Liver (tissue), 9 donors: ENCODE data around the gene COL24A1. TPM values are rescaled to one million over a fixed set of nuclear protein-coding genes. Genes with fewer than 3 reads are reported as not detected.

Experiments used
- DNase-seq: peaks from one replicate; pipeline ENCODE4 v3.0.0-alpha.2; 2017; ENCODE audit warnings: low spot score
- H3K27ac ChIP-seq, 2 donors: one replicate each; pipeline ENCODE4 v1.7.0; 2013; ENCODE audit warnings: inconsistent platforms in 2 of 2, low read length in 2 of 2, control low read depth in 1 of 2, low read depth in 1 of 2, mild to moderate bottlenecking in 1 of 2
- H3K27me3 ChIP-seq, 4 donors: one replicate each; pipeline versions ENCODE4 v1.6.1 to v1.7.0; 2013; ENCODE audit warnings: low read length in 3 of 4, inconsistent platforms in 1 of 4, mild to moderate bottlenecking in 1 of 4, moderate library complexity in 1 of 4; ENCODE audit not compliant: control insufficient read depth in 4 of 4, insufficient read depth in 4 of 4
- H3K36me3 ChIP-seq, 4 donors: one replicate each; pipeline versions ENCODE4 v1.6.1 to v1.7.0; 2013; ENCODE audit warnings: low read length in 3 of 4, mild to moderate bottlenecking in 3 of 4, low read depth in 1 of 4, moderate library complexity in 1 of 4; ENCODE audit not compliant: control insufficient read depth in 4 of 4, insufficient read depth in 3 of 4
- H3K4me1 ChIP-seq, 4 donors: one replicate each; pipeline versions ENCODE4 v1.6.1 to v1.7.0; 2013; ENCODE audit warnings: low read length in 3 of 4, mild to moderate bottlenecking in 3 of 4, moderate library complexity in 1 of 4; ENCODE audit not compliant: control insufficient read depth in 4 of 4, insufficient read depth in 4 of 4
- H3K4me3 ChIP-seq, 3 donors: one replicate each; pipeline versions ENCODE4 v1.6.1 to v1.7.0; 2013; ENCODE audit warnings: low read length in 3 of 3, control low read depth in 1 of 3, low read depth in 1 of 3, mild to moderate bottlenecking in 1 of 3
- H3K9ac ChIP-seq, 2 donors: one replicate each; pipeline ENCODE4 v1.7.0; 2013; ENCODE audit warnings: low read length in 2 of 2, mild to moderate bottlenecking in 2 of 2, moderate library complexity in 2 of 2, control low read depth in 1 of 2, low read depth in 1 of 2
- H3K9me3 ChIP-seq, 4 donors: one replicate each; pipeline versions ENCODE4 v1.6.1 to v1.7.0; 2013; ENCODE audit warnings: low read length in 3 of 4; ENCODE audit not compliant: control insufficient read depth in 4 of 4
- EGR1 ChIP-seq, 2 donors: IDR thresholded peaks; 2 replicates each; pipeline ENCODE4 v1.6.1; 2016 to 2018; ENCODE audit warnings: antibody characterized with exemption in 2 of 2, low read depth in 2 of 2
- FOXA1 ChIP-seq: IDR thresholded peaks from 2 replicates; pipeline ENCODE4 v1.6.1; 2016; ENCODE audit warnings: antibody characterized with exemption
- FOXA2 ChIP-seq: IDR thresholded peaks from 2 replicates; pipeline ENCODE4 v1.6.1; 2016; ENCODE audit warnings: antibody characterized with exemption
- GABPA ChIP-seq, 2 donors: IDR thresholded peaks in 1 of 2; conservative IDR thresholded peaks in 1 of 2; 2 replicates each; pipeline ENCODE4 v1.6.1; 2016; ENCODE audit warnings: antibody characterized with exemption in 2 of 2, mild to moderate bottlenecking in 1 of 2, moderate library complexity in 1 of 2
- HNF4A ChIP-seq, 2 donors: conservative IDR thresholded peaks; 2 replicates each; pipeline ENCODE4 v1.6.1; 2016; ENCODE audit warnings: antibody characterized with exemption in 2 of 2, mild to moderate bottlenecking in 2 of 2
- HNF4G ChIP-seq: IDR thresholded peaks from 2 replicates; pipeline ENCODE4 v1.6.1; 2016; ENCODE audit warnings: antibody characterized with exemption
- JUND ChIP-seq, 2 donors: IDR thresholded peaks; 2 replicates each; pipeline ENCODE4 v1.6.1; 2016; ENCODE audit warnings: antibody characterized with exemption in 2 of 2
- NR2F2 ChIP-seq: IDR thresholded peaks from 2 replicates; pipeline ENCODE4 v1.6.1; 2016; ENCODE audit warnings: antibody characterized with exemption
- RAD21 ChIP-seq, 2 donors: IDR thresholded peaks; 2 replicates each; pipeline ENCODE4 v1.6.1; 2016; ENCODE audit warnings: antibody characterized with exemption in 2 of 2, mild to moderate bottlenecking in 2 of 2
- RXRA ChIP-seq, 2 donors: IDR thresholded peaks; 2 replicates each; pipeline ENCODE4 v1.6.1; 2017 to 2018; ENCODE audit warnings: antibody characterized with exemption in 2 of 2, mild to moderate bottlenecking in 1 of 2
- SP1 ChIP-seq: IDR thresholded peaks from 2 replicates; pipeline ENCODE4 v1.6.1; 2018; ENCODE audit warnings: antibody characterized with exemption, mild to moderate bottlenecking
- TAF1 ChIP-seq: conservative IDR thresholded peaks from 2 replicates; pipeline ENCODE4 v1.6.1; 2016; ENCODE audit warnings: antibody characterized with exemption, mild to moderate bottlenecking
- YY1 ChIP-seq: IDR thresholded peaks from 2 replicates; pipeline ENCODE4 v1.6.1; 2016; ENCODE audit warnings: antibody characterized with exemption, mild to moderate bottlenecking
- WGBS: extraction: QIAGEN DNeasy Blood & Tissue Kit; methylation state at CpG from one replicate; pipeline ENCODE4 v1.1.7; 2013; 5-methylcytosine and 5-hydroxymethylcytosine counted together
- polyA plus RNA-seq, 2 donors: library from polyadenylated mRNA; stranded (reverse) in 1 of 2; unstranded in 1 of 2; fragments of 200-250 nt in 1 of 2; fragments of >200 nt in 1 of 2; fragmentation: Nextera tagmentation in 1 of 2; extraction: Ambion mirVana in 1 of 2; gene quantifications; one replicate each; pipeline versions ENCODE4 v1.2.1 to v1.2.3, GENCODE V29; 2013 to 2015
- total RNA-seq, 2 donors: library from RNA; depleted of rRNA; stranded (reverse); fragments of >200 nt; gene quantifications; one replicate each; pipeline ENCODE4 v1.2.3, GENCODE V29; 2014
- TF ChIP-seq, protein P1 (sequence below): IDR thresholded peaks from 2 replicates; pipeline ENCODE4 v1.6.1; 2016; ENCODE audit warnings: antibody characterized with exemption
- TF ChIP-seq, protein P2 (sequence below): IDR thresholded peaks from 2 replicates; pipeline ENCODE4 v1.6.1; 2016; ENCODE audit warnings: antibody characterized with exemption
- TF ChIP-seq, protein P3 (sequence below): IDR thresholded peaks from 2 replicates; pipeline ENCODE4 v1.6.1; 2016; ENCODE audit warnings: antibody characterized with exemption
- TF ChIP-seq, protein P4 (sequence below): IDR thresholded peaks from 2 replicates; pipeline ENCODE4 v1.6.1; 2016; ENCODE audit warnings: antibody characterized with exemption, mild to moderate bottlenecking
- TF ChIP-seq, protein P5 (sequence below): fragments of 150-350 bp; IDR thresholded peaks from 2 replicates; pipeline ENCODE4 v1.5.1; 2017; ENCODE audit warnings: improper control_type of control experiment, low read depth, low read length; ENCODE audit not compliant: missing input control
- donor health status: healthy.
- donor health status: healthy.
- donor health status: healthy.
- donor health status: healthy.
- donor health status: healthy.

COL24A1 gene
- total and polyA plus RNA-seq, 4 donors: under 0.01 to 0.28 (median 0.01) TPM; not detected in 1

DNA sequence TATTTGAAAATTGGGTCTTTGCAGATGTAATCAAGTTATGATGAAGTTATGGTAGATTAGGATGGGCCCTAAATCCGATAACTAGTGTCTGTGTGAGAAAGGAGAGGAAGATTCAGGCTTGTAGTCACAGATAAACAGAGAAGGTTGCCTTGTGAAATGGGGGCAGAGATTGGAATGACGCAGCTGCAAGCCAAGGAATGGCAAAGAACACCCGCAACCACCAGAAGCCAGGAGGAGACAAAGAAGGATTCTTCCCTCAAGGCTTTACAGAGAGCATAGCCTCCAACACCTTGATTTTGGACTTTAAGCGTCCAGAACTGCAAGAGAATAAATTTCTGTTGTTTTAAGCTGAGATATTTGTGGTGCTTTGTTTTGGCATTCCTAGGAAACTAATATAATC, 35.4 kb upstream of the COL24A1 start (continued):
- TF ChIP-seq EGR1 (IDR thresholded peaks at IDR 0.05; ENCODE audit: low read depth in 2 of 2) (no peak), YY1 (no peak), FOXA2 (no peak)

DNA sequence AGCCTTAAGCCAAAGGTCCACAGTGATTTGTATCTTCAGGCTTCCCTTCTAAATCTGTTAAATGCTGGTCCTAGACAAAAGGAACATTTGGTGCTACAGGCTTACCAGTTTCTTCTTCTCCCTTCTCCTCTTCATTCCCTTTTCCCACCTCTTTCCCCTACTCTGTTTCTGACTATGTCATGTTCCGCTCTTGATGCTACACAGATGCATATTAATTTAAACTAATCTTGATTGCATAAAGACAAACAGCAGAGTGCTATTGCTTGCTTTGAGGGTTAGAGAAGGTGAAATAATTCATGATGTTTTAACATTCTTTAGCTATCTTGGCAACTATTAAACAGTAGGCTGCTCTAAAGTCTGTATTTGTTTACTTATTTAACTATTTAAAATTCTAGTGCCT, 34.3 kb upstream of the COL24A1 start:
- H3K4me1 ChIP-seq: no peaks in the 10 kb centered on the region
- WGBS: 81% methylated on average over 1 of the region's 1 CpG
- TF ChIP-seq FOXA1: no peak
- no peak for TF ChIP-seq JUND (IDR thresholded peaks at IDR 0.05)

DNA sequence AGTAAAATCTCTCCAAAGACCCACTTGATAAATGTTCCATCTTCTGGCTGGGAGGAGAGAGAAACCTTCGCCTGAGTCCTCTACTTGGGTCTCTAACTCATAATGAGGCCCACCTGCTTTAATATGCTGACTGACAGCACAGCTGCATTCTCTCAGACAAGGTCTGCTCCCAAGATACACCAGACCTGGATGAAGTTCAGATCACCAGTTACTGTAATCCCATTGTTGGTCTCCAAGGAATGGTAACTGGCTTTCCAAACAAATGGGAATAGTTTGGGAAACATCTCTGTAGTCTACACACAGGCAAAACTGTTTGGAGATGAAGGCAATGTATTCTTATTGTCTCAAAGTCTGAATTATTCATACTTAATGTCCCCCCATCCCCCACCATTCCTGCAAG, 27.9 kb upstream of the COL24A1 start:
- H3K27ac ChIP-seq: no peak overlapping the region
- 65% methylated on average over 1 of the region's 1 CpG for WGBS
- no peaks in the 10 kb centered on the region for H3K4me1 ChIP-seq
- H3K27me3 ChIP-seq: no peaks in the 10 kb centered on the region
- no peaks in the 10 kb centered on the region for H3K36me3 ChIP-seq
- no peak for DNase-seq
- TF ChIP-seq NR2F2 (no peak), TAF1 (no peak), JUND (IDR thresholded peaks at IDR 0.05) (no peak), EGR1 (IDR thresholded peaks at IDR 0.05; ENCODE audit: low read depth in 2 of 2) (no peak), SP1 (no peak), HNF4G (no peak), FOXA1 (no peak), GABPA (IDR thresholded peaks at IDR 0.05 in 1 of 2, conservative IDR thresholded peaks at IDR 0.05 in 1 of 2) (no peak), RAD21 (IDR thresholded peaks at IDR 0.05) (no peak), RXRA (IDR thresholded peaks at IDR 0.05) (no peak)
- TF ChIP-seq, protein P1, sequence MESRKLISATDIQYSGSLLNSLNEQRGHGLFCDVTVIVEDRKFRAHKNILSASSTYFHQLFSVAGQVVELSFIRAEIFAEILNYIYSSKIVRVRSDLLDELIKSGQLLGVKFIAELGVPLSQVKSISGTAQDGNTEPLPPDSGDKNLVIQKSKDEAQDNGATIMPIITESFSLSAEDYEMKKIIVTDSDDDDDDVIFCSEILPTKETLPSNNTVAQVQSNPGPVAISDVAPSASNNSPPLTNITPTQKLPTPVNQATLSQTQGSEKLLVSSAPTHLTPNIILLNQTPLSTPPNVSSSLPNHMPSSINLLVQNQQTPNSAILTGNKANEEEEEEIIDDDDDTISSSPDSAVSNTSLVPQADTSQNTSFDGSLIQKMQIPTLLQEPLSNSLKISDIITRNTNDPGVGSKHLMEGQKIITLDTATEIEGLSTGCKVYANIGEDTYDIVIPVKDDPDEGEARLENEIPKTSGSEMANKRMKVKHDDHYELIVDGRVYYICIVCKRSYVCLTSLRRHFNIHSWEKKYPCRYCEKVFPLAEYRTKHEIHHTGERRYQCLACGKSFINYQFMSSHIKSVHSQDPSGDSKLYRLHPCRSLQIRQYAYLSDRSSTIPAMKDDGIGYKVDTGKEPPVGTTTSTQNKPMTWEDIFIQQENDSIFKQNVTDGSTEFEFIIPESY: no peak
- H3K9me3 ChIP-seq: no peaks in the 10 kb centered on the region
- H3K9ac ChIP-seq: no peak overlapping the region
- no peak overlapping the region for H3K4me3 ChIP-seq

More for the DNA sequence above, 34.3 kb upstream of the COL24A1 start:
- no peaks in the 10 kb centered on the region for H3K36me3 ChIP-seq
- DNase-seq: no peak
- no peaks in the 10 kb centered on the region for H3K9me3 ChIP-seq
- no peak overlapping the region for H3K4me3 ChIP-seq
- no peaks in the 10 kb centered on the region for H3K27me3 ChIP-seq
- no peak overlapping the region for H3K27ac ChIP-seq
- no peak overlapping the region for H3K9ac ChIP-seq

DNA sequence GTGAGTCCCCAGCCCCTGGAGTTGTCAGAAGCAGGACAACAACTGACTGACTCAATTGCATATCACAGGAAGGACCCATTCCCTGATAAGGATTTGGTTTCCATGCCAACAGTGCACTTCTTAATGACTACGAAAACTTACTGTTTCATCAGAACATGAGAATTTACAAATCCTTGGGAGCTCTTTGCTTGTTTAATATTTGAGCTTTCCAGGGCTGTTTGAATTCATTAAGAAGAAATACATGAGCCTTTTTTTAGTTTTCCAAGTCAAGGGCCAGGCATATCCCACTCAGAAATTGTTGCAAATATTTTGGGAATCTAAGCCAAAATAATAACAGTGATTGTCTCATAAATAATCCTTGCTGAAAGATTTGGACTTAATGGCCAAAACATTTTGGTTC, 27.2 kb upstream of the COL24A1 start:
- H3K9me3 ChIP-seq: no peaks in the 10 kb centered on the region
- no peaks in the 10 kb centered on the region for H3K4me1 ChIP-seq
- no peak overlapping the region for H3K4me3 ChIP-seq
- no peak overlapping the region for H3K9ac ChIP-seq
- no peaks in the 10 kb centered on the region for H3K36me3 ChIP-seq
- no peaks in the 10 kb centered on the region for H3K27me3 ChIP-seq
- no peak overlapping the region for H3K27ac ChIP-seq
- no peak for DNase-seq
- WGBS: 37% methylated on average over 1 of the region's 1 CpG
- TF ChIP-seq HNF4A (conservative IDR thresholded peaks at IDR 0.05) (no peak), SP1 (no peak), TAF1 (no peak), JUND (IDR thresholded peaks at IDR 0.05) (no peak)
- TF ChIP-seq, protein P2, sequence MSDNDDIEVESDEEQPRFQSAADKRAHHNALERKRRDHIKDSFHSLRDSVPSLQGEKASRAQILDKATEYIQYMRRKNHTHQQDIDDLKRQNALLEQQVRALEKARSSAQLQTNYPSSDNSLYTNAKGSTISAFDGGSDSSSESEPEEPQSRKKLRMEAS: no peak
- TF ChIP-seq, protein P3, sequence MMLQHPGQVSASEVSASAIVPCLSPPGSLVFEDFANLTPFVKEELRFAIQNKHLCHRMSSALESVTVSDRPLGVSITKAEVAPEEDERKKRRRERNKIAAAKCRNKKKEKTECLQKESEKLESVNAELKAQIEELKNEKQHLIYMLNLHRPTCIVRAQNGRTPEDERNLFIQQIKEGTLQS: no peak
- TF ChIP-seq, protein P1: no peak
- TF ChIP-seq, protein P4, sequence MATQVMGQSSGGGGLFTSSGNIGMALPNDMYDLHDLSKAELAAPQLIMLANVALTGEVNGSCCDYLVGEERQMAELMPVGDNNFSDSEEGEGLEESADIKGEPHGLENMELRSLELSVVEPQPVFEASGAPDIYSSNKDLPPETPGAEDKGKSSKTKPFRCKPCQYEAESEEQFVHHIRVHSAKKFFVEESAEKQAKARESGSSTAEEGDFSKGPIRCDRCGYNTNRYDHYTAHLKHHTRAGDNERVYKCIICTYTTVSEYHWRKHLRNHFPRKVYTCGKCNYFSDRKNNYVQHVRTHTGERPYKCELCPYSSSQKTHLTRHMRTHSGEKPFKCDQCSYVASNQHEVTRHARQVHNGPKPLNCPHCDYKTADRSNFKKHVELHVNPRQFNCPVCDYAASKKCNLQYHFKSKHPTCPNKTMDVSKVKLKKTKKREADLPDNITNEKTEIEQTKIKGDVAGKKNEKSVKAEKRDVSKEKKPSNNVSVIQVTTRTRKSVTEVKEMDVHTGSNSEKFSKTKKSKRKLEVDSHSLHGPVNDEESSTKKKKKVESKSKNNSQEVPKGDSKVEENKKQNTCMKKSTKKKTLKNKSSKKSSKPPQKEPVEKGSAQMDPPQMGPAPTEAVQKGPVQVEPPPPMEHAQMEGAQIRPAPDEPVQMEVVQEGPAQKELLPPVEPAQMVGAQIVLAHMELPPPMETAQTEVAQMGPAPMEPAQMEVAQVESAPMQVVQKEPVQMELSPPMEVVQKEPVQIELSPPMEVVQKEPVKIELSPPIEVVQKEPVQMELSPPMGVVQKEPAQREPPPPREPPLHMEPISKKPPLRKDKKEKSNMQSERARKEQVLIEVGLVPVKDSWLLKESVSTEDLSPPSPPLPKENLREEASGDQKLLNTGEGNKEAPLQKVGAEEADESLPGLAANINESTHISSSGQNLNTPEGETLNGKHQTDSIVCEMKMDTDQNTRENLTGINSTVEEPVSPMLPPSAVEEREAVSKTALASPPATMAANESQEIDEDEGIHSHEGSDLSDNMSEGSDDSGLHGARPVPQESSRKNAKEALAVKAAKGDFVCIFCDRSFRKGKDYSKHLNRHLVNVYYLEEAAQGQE: no peak
- TF ChIP-seq, protein P5, sequence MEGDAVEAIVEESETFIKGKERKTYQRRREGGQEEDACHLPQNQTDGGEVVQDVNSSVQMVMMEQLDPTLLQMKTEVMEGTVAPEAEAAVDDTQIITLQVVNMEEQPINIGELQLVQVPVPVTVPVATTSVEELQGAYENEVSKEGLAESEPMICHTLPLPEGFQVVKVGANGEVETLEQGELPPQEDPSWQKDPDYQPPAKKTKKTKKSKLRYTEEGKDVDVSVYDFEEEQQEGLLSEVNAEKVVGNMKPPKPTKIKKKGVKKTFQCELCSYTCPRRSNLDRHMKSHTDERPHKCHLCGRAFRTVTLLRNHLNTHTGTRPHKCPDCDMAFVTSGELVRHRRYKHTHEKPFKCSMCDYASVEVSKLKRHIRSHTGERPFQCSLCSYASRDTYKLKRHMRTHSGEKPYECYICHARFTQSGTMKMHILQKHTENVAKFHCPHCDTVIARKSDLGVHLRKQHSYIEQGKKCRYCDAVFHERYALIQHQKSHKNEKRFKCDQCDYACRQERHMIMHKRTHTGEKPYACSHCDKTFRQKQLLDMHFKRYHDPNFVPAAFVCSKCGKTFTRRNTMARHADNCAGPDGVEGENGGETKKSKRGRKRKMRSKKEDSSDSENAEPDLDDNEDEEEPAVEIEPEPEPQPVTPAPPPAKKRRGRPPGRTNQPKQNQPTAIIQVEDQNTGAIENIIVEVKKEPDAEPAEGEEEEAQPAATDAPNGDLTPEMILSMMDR: no peak
